SKM-1 (cell line): Measurements from ENCODE around the gene RPS4Y1.
"Not testable (repeated sequence)": the region's sequence is repeated elsewhere in the genome, so short reads cannot be mapped to it uniquely, and the experiment has no call there.

Experiments
- DNase-seq: peaks from one replicate; lab custom pipeline; 2025; ENCODE audit not compliant: unreplicated experiment; lab: John Stamatoyannopoulos, UW

Gene RPS4Y1

GRCh38 chrY:2841471-2841893 lies at the start of gene RPS4Y1:
TSS of gene RPS4Y1 (plus strand) at chrY:2841602. CDS start at chrY:2841625, 23 bp downstream.
- DNase-seq: peak; percentile 56

GRCh38 chrY:2796977-2797523 lies 44.4 kb upstream of the RPS4Y1 start:
- no peak for DNase-seq

GRCh38 chrY:2797991-2798390 lies 43.4 kb upstream of the RPS4Y1 start:
- no peak for DNase-seq

- DNase-seq: no peak
Observed at GRCh38 chrY:2800246-2800645, 41.2 kb upstream of the RPS4Y1 start.

GRCh38 chrY:2817146-2817896 lies 24.1 kb upstream of the RPS4Y1 start:
- not testable (repeated sequence) for DNase-seq

GRCh38 chrY:2824471-2824870 lies 16.9 kb upstream of the RPS4Y1 start:
- no peak for DNase-seq

DNA sequence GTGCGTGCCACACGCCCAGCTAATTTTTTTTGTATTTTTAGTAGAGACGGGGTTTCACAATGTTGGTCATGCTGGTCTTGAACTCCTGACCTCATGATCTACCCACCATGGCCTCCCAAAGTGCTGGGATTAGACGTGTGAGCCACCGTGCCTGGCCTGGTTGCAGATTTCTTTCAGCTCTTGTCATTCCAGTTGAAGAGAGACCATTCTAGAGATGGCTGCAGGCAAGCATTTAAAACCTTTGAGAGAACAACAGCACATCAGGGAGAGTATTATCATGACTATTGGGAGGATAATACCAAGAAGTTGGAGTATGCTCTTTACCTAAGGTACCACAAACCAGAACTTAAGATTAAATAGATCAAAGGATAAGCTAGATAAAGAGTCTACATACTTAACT lies 12.9 kb upstream of the RPS4Y1 start:
- no peak for DNase-seq

GRCh38 chrY:2835230-2835629 lies 6.2 kb upstream of the RPS4Y1 start:
- no peak for DNase-seq

DNA sequence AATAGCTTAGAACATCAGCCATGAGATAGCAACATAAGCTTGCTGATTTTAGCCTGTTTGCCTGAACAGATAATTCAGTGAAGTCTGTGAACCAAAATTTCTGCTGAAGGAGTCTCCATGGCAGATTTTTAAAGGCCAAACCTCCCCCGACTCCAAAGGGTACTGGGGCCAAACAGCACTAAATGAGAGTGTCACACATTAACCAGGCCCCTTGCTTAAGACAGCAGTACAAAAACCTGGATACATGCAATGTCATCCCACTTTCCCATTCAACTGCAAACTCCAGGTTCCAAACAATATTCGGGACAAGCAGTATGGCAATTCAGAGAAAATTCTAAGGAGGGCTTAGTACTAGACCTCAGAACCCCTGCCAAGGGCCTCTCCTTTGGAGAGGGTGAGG lies 4.3 kb upstream of the RPS4Y1 start:
- no peak for DNase-seq

- no peak for DNase-seq
Observed at GRCh38 chrY:2837932-2838331, 3.5 kb upstream of the RPS4Y1 start.

DNA sequence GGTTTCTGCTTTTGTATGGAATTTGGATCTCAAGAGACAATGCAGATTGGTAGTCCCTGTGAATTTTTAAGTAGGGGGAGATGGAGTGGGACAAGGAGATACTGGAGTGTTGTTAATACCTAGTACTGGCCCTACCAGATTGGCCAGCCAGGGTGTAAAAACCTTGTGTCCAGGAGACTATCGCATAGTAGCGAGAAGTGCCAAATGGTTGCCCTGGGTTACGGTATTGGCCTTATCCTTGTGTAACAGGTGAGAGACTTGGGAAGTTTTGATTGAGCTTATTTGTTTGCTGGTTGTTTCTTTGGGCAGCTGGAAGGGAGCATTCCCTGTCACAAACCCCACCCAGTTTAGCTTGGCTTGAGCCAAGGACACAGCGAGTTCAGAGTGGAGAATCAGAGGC lies 5.4 kb downstream of the RPS4Y1 start:
- no peak for DNase-seq

- no peak for DNase-seq
Observed at GRCh38 chrY:2848384-2848783, 7.0 kb downstream of the RPS4Y1 start.

- DNase-seq: no peak
Observed at GRCh38 chrY:2849368-2849767, 8.0 kb downstream of the RPS4Y1 start.

DNA sequence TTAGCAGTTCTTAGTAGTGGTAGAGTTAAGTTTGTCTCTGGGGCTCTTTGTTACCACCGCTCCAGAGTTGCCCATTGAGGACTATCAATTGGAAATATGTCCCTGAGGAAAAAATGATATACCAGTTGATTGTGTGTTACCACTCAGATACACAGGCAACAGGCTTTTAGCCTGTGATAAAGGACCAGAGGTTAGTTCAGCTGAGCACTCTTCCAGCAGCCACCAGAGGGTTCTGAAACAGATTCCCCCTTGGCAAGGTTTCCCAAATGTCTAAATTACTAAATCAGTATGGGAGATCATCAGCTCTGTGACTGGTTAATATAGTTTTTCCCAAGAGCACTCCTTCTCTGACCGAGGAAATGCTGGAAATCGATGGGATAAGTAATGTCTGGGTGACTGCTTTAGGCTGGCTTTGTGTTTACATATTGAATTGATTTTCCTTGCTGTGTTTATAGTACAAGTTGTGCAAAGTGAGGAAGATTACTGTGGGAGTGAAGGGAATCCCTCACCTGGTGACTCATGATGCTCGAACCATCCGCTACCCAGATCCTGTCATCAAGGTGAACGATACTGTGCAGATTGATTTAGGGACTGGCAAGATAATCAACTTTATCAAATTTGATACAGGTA lies 12.9 kb downstream of the RPS4Y1 start:
- DNase-seq: no peak

DNA sequence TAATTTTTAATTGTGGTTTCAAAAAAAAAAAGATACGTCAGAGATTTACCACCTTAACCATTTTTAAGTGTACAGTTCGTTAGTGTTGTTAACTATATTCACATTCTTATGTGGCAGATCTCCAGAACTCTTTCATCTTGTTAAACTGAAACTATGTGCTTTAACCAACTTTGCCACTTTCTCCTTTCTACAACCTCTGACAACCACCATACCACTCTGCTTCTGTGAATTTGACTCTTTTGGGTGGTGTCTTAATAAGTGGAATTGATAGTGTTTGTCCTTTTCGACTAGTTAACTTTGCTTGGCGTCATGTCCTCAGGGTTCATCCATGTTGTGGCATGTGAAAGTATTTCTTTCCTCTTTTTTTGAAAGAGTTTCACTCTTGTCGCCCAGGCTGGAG lies 15.7 kb downstream of the RPS4Y1 start:
- no peak for DNase-seq

GRCh38 chrY:2857686-2858085 lies 16.3 kb downstream of the RPS4Y1 start:
- DNase-seq: peak; percentile 0

GRCh38 chrY:2859782-2860181 lies 18.4 kb downstream of the RPS4Y1 start:
- no peak for DNase-seq

GRCh38 chrY:2860511-2860910 lies 19.1 kb downstream of the RPS4Y1 start:
- no peak for DNase-seq

- no peak for DNase-seq
Observed at GRCh38 chrY:2866581-2866980, 25.2 kb downstream of the RPS4Y1 start.

- DNase-seq: no peak
Observed at GRCh38 chrY:2867469-2867868, 26.1 kb downstream of the RPS4Y1 start.

GRCh38 chrY:2868035-2868607 lies 26.7 kb downstream of the RPS4Y1 start:
- DNase-seq: no peak

GRCh38 chrY:2872234-2872633 lies 30.8 kb downstream of the RPS4Y1 start:
- DNase-seq: not testable (repeated sequence)
